ENCODE data around the gene GPR17.

Gene GPR17

GRCh38 chr2:127630096-127630863 lies 15.7 kb upstream of the GPR17 start:
- no peak for DNase-seq

GRCh38 chr2:127630864-127631540 lies 15.0 kb upstream of the GPR17 start:
- DNase-seq: no peak

GRCh38 chr2:127631541-127631996 lies 14.4 kb upstream of the GPR17 start:
- DNase-seq: no peak

- DNase-seq: no peak
Measured at GRCh38 chr2:127631997-127632581, 13.9 kb upstream of the GPR17 start.

GRCh38 chr2:127632592-127633489 lies 13.1 kb upstream of the GPR17 start:
- DNase-seq: no peak

GRCh38 chr2:127633556-127634065 lies 12.3 kb upstream of the GPR17 start:
- no peak for DNase-seq

GRCh38 chr2:127634066-127634617 lies 11.8 kb upstream of the GPR17 start:
- DNase-seq: no peak

GRCh38 chr2:127634626-127635379 lies 11.2 kb upstream of the GPR17 start:
- DNase-seq: no peak

GRCh38 chr2:127635380-127636237 lies 10.3 kb upstream of the GPR17 start:
- DNase-seq: no peak

- no peak for DNase-seq
Measured at GRCh38 chr2:127636248-127637235, 9.4 kb upstream of the GPR17 start.

GRCh38 chr2:127637236-127637630 lies 8.7 kb upstream of the GPR17 start:
- no peak for DNase-seq

GRCh38 chr2:127637725-127638252 lies 8.2 kb upstream of the GPR17 start:
- DNase-seq: no peak

GRCh38 chr2:127638361-127639110 lies 7.4 kb upstream of the GPR17 start:
- DNase-seq: no peak

- DNase-seq: no peak
Measured at GRCh38 chr2:127639111-127639474, 6.9 kb upstream of the GPR17 start.

- DNase-seq: no peak
Measured at GRCh38 chr2:127640082-127641072, 5.6 kb upstream of the GPR17 start.

GRCh38 chr2:127641133-127641532 lies 4.8 kb upstream of the GPR17 start:
- no peak for DNase-seq
